ENCODE measurements around the gene UNC5C. TPM values are rescaled to one million over a fixed set of nuclear protein-coding genes. Genes with fewer than 3 reads are reported as not detected.

Gene UNC5C
- total RNA-seq, 1 experiment from 2014 or later, result not detected

DNA sequence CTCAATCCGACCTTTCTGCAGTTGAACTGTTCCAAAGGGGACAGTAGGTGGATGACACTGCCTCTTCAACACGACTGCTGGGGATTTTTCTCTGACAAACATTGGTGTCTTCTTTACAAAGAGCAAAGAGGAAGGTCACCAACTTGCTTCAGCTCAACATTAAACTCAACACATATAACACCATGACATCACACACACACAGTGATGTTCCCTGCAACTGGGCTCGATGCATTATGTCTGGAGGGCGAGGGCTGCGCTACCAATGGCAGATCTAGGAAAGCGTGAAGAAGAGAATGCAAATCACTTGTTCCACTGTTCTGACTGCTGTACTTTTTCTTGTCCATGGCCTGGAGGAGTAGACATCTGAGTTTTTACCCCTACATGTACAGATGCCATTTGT lies 385.9 kb downstream of the UNC5C start:
- Mint-ChIP-seq H3K4me1 (ENCODE audit: low read depth, unreplicated experiment) (no peaks in the 10 kb centered on the region), H3K4me3 (ENCODE audit: unreplicated experiment) (no peak overlapping the region), H3K36me3 (ENCODE audit: insufficient read depth, unreplicated experiment) (no peaks in the 10 kb centered on the region), H3K27me3 (ENCODE audit: insufficient read depth, unreplicated experiment) (no peaks in the 10 kb centered on the region), H3K27ac (ENCODE audit: unreplicated experiment) (no peak overlapping the region), H3K9me3 (ENCODE audit: unreplicated experiment) (no peaks in the 10 kb centered on the region)
- Histone ChIP-seq H3K9me3 (no peaks in the 10 kb centered on the region), H3K27me3 (replicated peaks; ENCODE audit: control insufficient read depth, insufficient read depth, low read length) (no peaks in the 10 kb centered on the region), H3K36me3 (ENCODE audit: control insufficient read depth, insufficient read depth, low read length) (no peaks in the 10 kb centered on the region), H3K4me1 (no peaks in the 10 kb centered on the region), H3K4me3 (ENCODE audit: low read depth, low read length) (no peak overlapping the region)
- no peak for DNase-seq
- intact Hi-C loops (cut with micrococcal nuclease; ENCODE audit: unreplicated experiment), result loop anchor here (10.0 kb wide), 2 partner anchors 472 to 672 kb away; no protein-coding TSS in a partner anchor
- POLR2A ChIA-PET, result no interaction called here
- TF ChIP-seq CTCF (IDR thresholded peaks at IDR 0.05; ENCODE audit: insufficient read depth in 1 of 2, low read depth in 1 of 2, low read length in 1 of 2, severe bottlenecking in 1 of 2, unreplicated experiment in 1 of 2), result no peak
- CTCF ChIA-PET, result no interaction called here
- BruUV-seq (replicated peaks), result no TSS peak

- Histone ChIP-seq H3K4me3 (ENCODE audit: low read depth, low read length) (no peak overlapping the region), H3K9me3 (no peaks in the 10 kb centered on the region), H3K4me1 (no peaks in the 10 kb centered on the region), H3K27me3 (replicated peaks; ENCODE audit: control insufficient read depth, insufficient read depth, low read length) (no peaks in the 10 kb centered on the region), H3K36me3 (ENCODE audit: control insufficient read depth, insufficient read depth, low read length) (no peaks in the 10 kb centered on the region)
- Mint-ChIP-seq H3K4me1 (ENCODE audit: low read depth, unreplicated experiment) (no peaks in the 10 kb centered on the region), H3K9me3 (ENCODE audit: unreplicated experiment) (no peaks in the 10 kb centered on the region), H3K27me3 (ENCODE audit: insufficient read depth, unreplicated experiment) (no peaks in the 10 kb centered on the region), H3K36me3 (ENCODE audit: insufficient read depth, unreplicated experiment) (no peaks in the 10 kb centered on the region), H3K27ac (ENCODE audit: unreplicated experiment) (no peak overlapping the region), H3K4me3 (ENCODE audit: unreplicated experiment) (no peak overlapping the region)
- ChIA-PET CTCF (interaction anchor here (0.6 kb wide), 1 partner anchor 136 kb away, joined by 3 read pairs; no protein-coding TSS in a partner anchor), POLR2A (no interaction called here)
- intact Hi-C loops (cut with micrococcal nuclease; ENCODE audit: unreplicated experiment), result loop anchor here (10.0 kb wide), 2 partner anchors 473 to 673 kb away; no protein-coding TSS in a partner anchor
- TF ChIP-seq CTCF (IDR thresholded peaks at IDR 0.05; ENCODE audit: insufficient read depth in 1 of 2, low read depth in 1 of 2, low read length in 1 of 2, severe bottlenecking in 1 of 2, unreplicated experiment in 1 of 2), result no peak
- no peak for DNase-seq
- BruUV-seq (replicated peaks), result no TSS peak
Observed at GRCh38 chr4:95161781-95162469, 386.8 kb downstream of the UNC5C start.

GRCh38 chr4:95159384-95159783 lies 389.4 kb downstream of the UNC5C start:
- Histone ChIP-seq H3K4me3 (ENCODE audit: low read depth, low read length) (no peak overlapping the region), H3K27me3 (replicated peaks; ENCODE audit: control insufficient read depth, insufficient read depth, low read length) (no peaks in the 10 kb centered on the region; the same call in 1 of the 2 replicates), H3K36me3 (ENCODE audit: control insufficient read depth, insufficient read depth, low read length) (no peaks in the 10 kb centered on the region), H3K4me1 (no peaks in the 10 kb centered on the region), H3K9me3 (no peaks in the 10 kb centered on the region)
- H3K27me3 Mint-ChIP-seq (ENCODE audit: insufficient read depth, unreplicated experiment), result no peaks in the 10 kb centered on the region
- DNase-seq, result no peak
- no peak for TF ChIP-seq CTCF (IDR thresholded peaks at IDR 0.05; ENCODE audit: insufficient read depth in 1 of 2, low read depth in 1 of 2, low read length in 1 of 2, severe bottlenecking in 1 of 2, unreplicated experiment in 1 of 2)
- ChIA-PET CTCF (interaction anchor here (0.6 kb wide), 1 partner anchor 45 kb away, joined by 5 read pairs; no protein-coding TSS in a partner anchor), POLR2A (no interaction called here)
- intact Hi-C loops (cut with micrococcal nuclease; ENCODE audit: unreplicated experiment), result no loop called here
- no peak overlapping the region for H3K27ac Mint-ChIP-seq (ENCODE audit: unreplicated experiment)
- no peaks in the 10 kb centered on the region for H3K4me1 Mint-ChIP-seq (ENCODE audit: low read depth, unreplicated experiment)
- H3K9me3 Mint-ChIP-seq (ENCODE audit: unreplicated experiment), result no peaks in the 10 kb centered on the region
- no TSS peak for BruUV-seq (replicated peaks)
- H3K4me3 Mint-ChIP-seq (ENCODE audit: unreplicated experiment), result no peak overlapping the region
- no peaks in the 10 kb centered on the region for H3K36me3 Mint-ChIP-seq (ENCODE audit: insufficient read depth, unreplicated experiment)
